Smooth muscle cell (in vitro differentiated cells): ENCODE results near the gene IARS1. TPM values are rescaled to one million over a fixed set of nuclear protein-coding genes. Genes with fewer than 3 reads are reported as not detected.

Source experiments
- DNase-seq: peaks from one replicate; lab custom pipeline; 2025; ENCODE audit not compliant: unreplicated experiment; lab: John Stamatoyannopoulos, UW
- H2AFZ ChIP-seq: fragments of 200-600 bp; sonication (generic); 2 replicates; pipeline ENCODE4 v1.6.0; 2016; ENCODE audit warnings: antibody characterized with exemption, low read depth, mild to moderate bottlenecking
- H3F3A ChIP-seq: fragments of 200-600 bp; sonication (generic); 2 replicates; pipeline ENCODE4 v1.6.0; 2017; ENCODE audit warnings: antibody characterized with exemption, low read depth
- H3K27ac ChIP-seq: fragments of 200-600 bp; sonication (generic); 2 replicates; pipeline ENCODE4 v1.5.1; 2016; ENCODE audit warnings: low read depth, mild to moderate bottlenecking
- H3K27me3 ChIP-seq: fragments of 200-600 bp; sonication (generic); 2 replicates; pipeline ENCODE4 v1.6.1; 2016; ENCODE audit warnings: low read depth, mild to moderate bottlenecking
- H3K36me3 ChIP-seq: fragments of 200-600 bp; sonication (generic); 2 replicates; pipeline ENCODE4 v1.5.1; 2016; ENCODE audit warnings: low read depth
- H3K4me1 ChIP-seq: fragments of 200-600 bp; sonication (generic); 2 replicates; pipeline ENCODE4 v1.5.1; 2016; ENCODE audit warnings: low read depth
- H3K4me2 ChIP-seq: fragments of 200-600 bp; sonication (generic); 2 replicates; pipeline ENCODE4 v1.6.0; 2016; ENCODE audit warnings: mild to moderate bottlenecking
- H3K4me3 ChIP-seq: fragments of 200-600 bp; sonication (generic); 2 replicates; pipeline ENCODE4 v1.5.1; 2016; ENCODE audit warnings: mild to moderate bottlenecking
- H3K79me2 ChIP-seq: fragments of 200-600 bp; sonication (generic); 2 replicates; pipeline ENCODE4 v1.6.0; 2016; ENCODE audit warnings: low read depth, mild to moderate bottlenecking
- H3K9ac ChIP-seq: fragments of 200-600 bp; sonication (generic); 2 replicates; pipeline ENCODE4 v1.6.0; 2016; ENCODE audit warnings: low read depth
- H3K9me3 ChIP-seq: fragments of 200-600 bp; sonication (generic); replicated peaks from 2 replicates; pipeline ENCODE4 v1.5.1; 2016; ENCODE audit warnings: low read depth
- H4K20me1 ChIP-seq: fragments of 200-600 bp; sonication (generic); 2 replicates; pipeline ENCODE4 v1.6.0; 2016; ENCODE audit warnings: low read depth
- WGBS: methylation state at CpG from one replicate; pipeline ENCODE4 v1.1.7; 2016; ENCODE audit warnings: low lambda C conversion rate; 5-methylcytosine and 5-hydroxymethylcytosine counted together
- microRNA-seq: library from miRNA; unstranded; fragments of <30 nt; microRNA quantifications from one replicate; pipeline ENCODE4, GENCODE V29; 2016; ENCODE audit warnings: borderline number of aligned reads
- polyA plus RNA-seq: library from polyadenylated mRNA; unstranded; fragments of >200 nt; fragmentation: Nextera tagmentation; extraction: Ambion mirVana; gene quantifications from 2 replicates; pipeline ENCODE4 v1.2.1, GENCODE V29; 2016
- small RNA-seq: library from RNA; depleted of rRNA; stranded (forward); fragments of <200 nt; gene quantifications from one replicate; pipeline ENCODE3, GENCODE V24; 2014
- total RNA-seq: library from RNA; depleted of rRNA; stranded (reverse); fragments of >200 nt; gene quantifications from 2 replicates; pipeline ENCODE4 v1.2.3, GENCODE V29; 2014
- TF ChIP-seq, protein P1 (sequence below): fragments of 200-600 bp; sonication (generic); IDR thresholded peaks from 2 replicates; pipeline ENCODE4 v1.5.1; 2017; ENCODE audit warnings: borderline replicate concordance, mild to moderate bottlenecking, antibody characterized with exemption; ENCODE audit not compliant: insufficient read depth, poor library complexity, severe bottlenecking

IARS1 gene
- total and polyA plus RNA-seq, 2 experiments from 2014 or later, result 93.0 to 150 TPM

DNA sequence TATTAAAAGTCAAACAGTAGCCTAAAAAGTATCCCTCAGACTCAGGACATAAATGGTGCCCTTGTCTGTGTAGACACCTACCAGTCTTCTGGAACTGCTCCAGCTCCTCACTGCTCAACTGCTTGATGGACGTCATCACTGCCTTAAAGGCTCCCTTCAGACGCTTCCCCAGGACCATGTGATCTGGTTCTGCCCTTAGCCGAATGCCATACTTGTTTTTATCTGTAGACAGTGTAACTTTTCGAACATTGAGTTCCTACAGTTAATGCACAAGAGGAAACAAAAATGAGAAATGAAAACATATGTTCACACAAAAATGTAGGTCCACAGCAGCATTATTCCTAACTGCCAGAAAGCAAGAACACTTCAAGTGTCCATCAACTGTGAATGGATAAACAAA lies 46.2 kb downstream of the IARS1 start:
- DNase-seq, result no peak
- H4K20me1 ChIP-seq, result no peaks in the 10 kb centered on the region
- H3K4me1 ChIP-seq, result no peaks in the 10 kb centered on the region
- H2AFZ ChIP-seq, result no peak overlapping the region
- 81% methylated on average over 4 of the region's 4 CpGs for WGBS
- no peak overlapping the region for H3K9ac ChIP-seq
- no peaks in the 10 kb centered on the region for H3K9me3 ChIP-seq
- H3K36me3 ChIP-seq, result peaks cover 28% of the 10 kb centered on the region
- H3K27ac ChIP-seq, result peak overlapping the region; percentile 96
- TF ChIP-seq, protein P1, sequence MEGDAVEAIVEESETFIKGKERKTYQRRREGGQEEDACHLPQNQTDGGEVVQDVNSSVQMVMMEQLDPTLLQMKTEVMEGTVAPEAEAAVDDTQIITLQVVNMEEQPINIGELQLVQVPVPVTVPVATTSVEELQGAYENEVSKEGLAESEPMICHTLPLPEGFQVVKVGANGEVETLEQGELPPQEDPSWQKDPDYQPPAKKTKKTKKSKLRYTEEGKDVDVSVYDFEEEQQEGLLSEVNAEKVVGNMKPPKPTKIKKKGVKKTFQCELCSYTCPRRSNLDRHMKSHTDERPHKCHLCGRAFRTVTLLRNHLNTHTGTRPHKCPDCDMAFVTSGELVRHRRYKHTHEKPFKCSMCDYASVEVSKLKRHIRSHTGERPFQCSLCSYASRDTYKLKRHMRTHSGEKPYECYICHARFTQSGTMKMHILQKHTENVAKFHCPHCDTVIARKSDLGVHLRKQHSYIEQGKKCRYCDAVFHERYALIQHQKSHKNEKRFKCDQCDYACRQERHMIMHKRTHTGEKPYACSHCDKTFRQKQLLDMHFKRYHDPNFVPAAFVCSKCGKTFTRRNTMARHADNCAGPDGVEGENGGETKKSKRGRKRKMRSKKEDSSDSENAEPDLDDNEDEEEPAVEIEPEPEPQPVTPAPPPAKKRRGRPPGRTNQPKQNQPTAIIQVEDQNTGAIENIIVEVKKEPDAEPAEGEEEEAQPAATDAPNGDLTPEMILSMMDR, result no peak
- H3F3A ChIP-seq, result peaks cover 16% of the 10 kb centered on the region
- no peak overlapping the region for H3K4me2 ChIP-seq
- peaks cover 3% of the 10 kb centered on the region for H3K79me2 ChIP-seq
- no peak overlapping the region for H3K4me3 ChIP-seq
- no peaks in the 10 kb centered on the region for H3K27me3 ChIP-seq

- Histone ChIP-seq H3K4me3 (no peak overlapping the region), H3K4me1 (no peaks in the 10 kb centered on the region), H4K20me1 (no peaks in the 10 kb centered on the region), H3F3A (peaks cover 16% of the 10 kb centered on the region), H3K9ac (peak overlapping the region; percentile 86), H3K79me2 (no peaks in the 10 kb centered on the region), H3K4me2 (peak overlapping the region; percentile 73), H2AFZ (no peak overlapping the region), H3K36me3 (peaks cover 36% of the 10 kb centered on the region), H3K9me3 (no peaks in the 10 kb centered on the region), H3K27ac (peak overlapping the region; percentile 96), H3K27me3 (no peaks in the 10 kb centered on the region)
- WGBS, result 69% methylated on average over 7 of the region's 7 CpGs
- DNase-seq, result no peak
- TF ChIP-seq, protein P1, result no peak
Measured at GRCh38 chr9:92245005-92245797, 48.3 kb downstream of the IARS1 start.

Small RNAs within 50 kb of the gene (microRNA-seq; reads per million reads assigned to microRNA genes)
- gene MIR3651, result 3.5 reads per million

Small RNAs within 50 kb of the gene (small RNA-seq; reads per million reads assigned to genes)
- not detected for gene MIR3651
- 1.0 reads per million, percentile 31 among the genes with 10 or more reads in this experiment for gene SNORA84

Other genes starting within 250 kb of the IARS1 start
- gene SPTLC1, start 178.3 kb downstream of the IARS1 start, total RNA-seq, result 153 and 168 TPM in 2 replicates
- gene SPTLC1, start 178.3 kb downstream of the IARS1 start, polyA plus RNA-seq, result 71.4 and 75.6 TPM in 2 replicates
- 13.0 and 21.3 TPM in 2 replicates for gene NOL8, start 31.7 kb upstream of the IARS1 start, total RNA-seq
- 15.1 and 16.9 TPM in 2 replicates for gene NOL8, start 31.7 kb upstream of the IARS1 start, polyA plus RNA-seq
- 4.2 and 10.8 TPM in 2 replicates for gene CENPP, start 32.3 kb upstream of the IARS1 start, total RNA-seq
- gene CENPP, start 32.3 kb upstream of the IARS1 start, polyA plus RNA-seq, result 12.1 and 17.5 TPM in 2 replicates
- 27.4 and 67.9 TPM in 2 replicates for gene OGN, start 110.9 kb upstream of the IARS1 start, total RNA-seq
- gene OGN, start 110.9 kb upstream of the IARS1 start, polyA plus RNA-seq, result 11.2 and 27.8 TPM in 2 replicates
- gene OMD, start 130.8 kb upstream of the IARS1 start, total RNA-seq, result not detected in 2 replicates
- 0.17 TPM in 1 of 2 replicates, not detected in the other for gene OMD, start 130.8 kb upstream of the IARS1 start, polyA plus RNA-seq
- 17.0 and 42.9 TPM in 2 replicates for gene ASPN, start 188.8 kb upstream of the IARS1 start, total RNA-seq
- gene ASPN, start 188.8 kb upstream of the IARS1 start, polyA plus RNA-seq, result 9.1 and 30.0 TPM in 2 replicates
- gene ECM2, start 242.3 kb upstream of the IARS1 start, total RNA-seq, result 0.27 and 0.85 TPM in 2 replicates
- 0.37 and 0.50 TPM in 2 replicates for gene ECM2, start 242.3 kb upstream of the IARS1 start, polyA plus RNA-seq